Stimulated activated CD4-positive, alpha-beta T cell treated with anti-CD3 and anti-CD28 coated beads, Interleukin-4, amount 100 ng/mL, for 48 hours (primary cell): Measurements from ENCODE around the gene BFAR.
"Not testable (repeated sequence)": the region's sequence is repeated elsewhere in the genome, so short reads cannot be mapped to it uniquely, and the experiment has no call there.

Experiments used
- DNase-seq, 2 donors: peaks; one replicate each; pipeline ENCODE4 v3.0.0-alpha.2; 2020; ENCODE audit warnings: low read depth in 2 of 2

The BFAR gene

GRCh38 chr16:14635395-14636165, 2.8 kb downstream of the BFAR start:
- DNase-seq, result no peak

DNA sequence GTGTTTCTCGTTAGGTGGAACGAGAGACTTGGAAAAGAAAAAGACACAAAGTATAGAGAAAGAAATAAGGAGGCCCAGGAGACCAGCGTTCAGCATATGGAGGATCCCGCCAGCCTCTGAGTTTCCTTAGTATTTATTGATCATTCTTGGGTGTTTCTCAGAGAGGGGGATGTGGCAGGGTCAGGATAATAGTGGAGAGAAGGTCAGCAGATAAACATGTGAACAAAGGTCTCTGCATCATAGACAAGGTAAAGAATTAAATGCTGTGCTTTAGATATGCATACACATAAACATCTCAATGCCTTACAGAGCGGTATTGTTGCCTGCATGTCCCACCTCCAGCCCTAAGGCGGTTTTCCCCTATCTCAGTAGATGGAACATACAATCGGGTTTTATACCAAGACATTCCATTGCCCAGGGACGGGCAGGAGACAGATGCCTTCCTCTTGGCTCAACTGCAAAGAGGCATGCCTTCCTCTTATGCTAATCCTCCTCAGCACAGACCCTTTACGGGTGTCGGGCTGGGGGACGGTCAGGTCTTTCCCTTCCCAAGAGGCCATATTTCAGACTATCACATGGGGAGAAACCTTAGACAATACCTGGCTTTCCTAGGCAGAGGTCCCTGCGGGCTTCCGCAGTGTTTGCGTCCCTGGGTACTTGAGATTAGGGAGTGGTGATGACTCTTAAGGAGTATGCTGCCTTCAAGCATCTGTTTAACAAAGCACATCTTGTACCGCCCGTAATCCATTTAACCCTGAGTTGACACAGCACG, 3.6 kb downstream of the BFAR start:
- DNase-seq, result not testable (repeated sequence)

DNA sequence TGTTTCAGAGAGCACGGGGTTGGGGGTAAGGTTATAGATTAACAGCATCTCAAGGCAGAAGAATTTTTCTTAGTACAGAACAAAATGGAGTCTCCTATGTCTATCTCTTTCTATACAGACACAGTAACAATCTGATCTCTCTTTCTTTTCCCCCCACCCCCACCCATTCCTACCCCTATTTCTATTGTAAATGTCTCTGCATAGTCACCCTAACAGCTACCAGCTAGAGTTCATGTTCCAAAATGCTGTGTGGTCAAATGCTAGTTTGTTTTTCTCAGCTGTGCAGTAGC, 4.1 kb downstream of the BFAR start:
- not testable (repeated sequence) for DNase-seq

GRCh38 chr16:14640538-14640937, 7.8 kb downstream of the BFAR start:
- DNase-seq, result no peak

GRCh38 chr16:14641206-14641605, 8.5 kb downstream of the BFAR start:
- DNase-seq, result no peak

- peak in 1 of 2 donors; percentile 6 for DNase-seq
Observed at GRCh38 chr16:14641926-14642325, 9.2 kb downstream of the BFAR start.

GRCh38 chr16:14649816-14650215, 17.1 kb downstream of the BFAR start:
- no peak for DNase-seq

DNA sequence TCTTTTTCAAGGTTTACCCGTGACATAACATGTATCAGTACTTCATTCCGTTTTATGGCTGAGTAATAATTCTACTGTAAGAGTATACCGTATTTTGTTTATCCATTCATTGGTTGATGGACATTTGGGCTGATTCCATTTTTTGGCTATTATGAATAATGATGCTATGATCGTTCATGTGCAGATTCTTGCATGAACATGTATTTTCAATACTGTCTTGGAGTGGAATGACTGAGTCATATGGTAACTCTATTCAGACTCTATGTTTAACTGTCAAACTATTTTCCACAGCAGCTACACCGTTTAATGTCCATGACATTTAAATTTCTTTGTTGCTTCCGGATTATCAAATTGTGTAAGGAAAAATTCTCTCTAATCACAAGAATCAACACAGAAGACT, 17.9 kb downstream of the BFAR start:
- DNase-seq, result no peak

DNA sequence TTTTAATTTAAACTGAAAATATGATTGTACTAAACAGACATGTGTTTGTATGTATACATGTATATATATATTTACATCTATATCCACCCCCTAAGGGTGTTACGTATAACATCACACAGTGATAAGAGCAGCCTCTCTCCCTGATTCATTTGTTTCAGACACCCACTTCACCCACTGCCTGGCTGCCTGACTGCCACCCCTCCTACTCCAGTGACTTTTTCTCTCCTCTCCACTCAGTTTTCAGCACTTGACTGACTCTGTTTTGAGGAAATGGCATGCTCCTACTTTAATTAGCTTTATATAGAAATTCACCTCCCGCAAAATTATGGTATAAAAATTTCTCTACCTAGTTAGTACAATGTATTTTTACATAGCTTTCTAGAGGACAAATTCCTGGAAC, 20.0 kb downstream of the BFAR start:
- no peak for DNase-seq

DNA sequence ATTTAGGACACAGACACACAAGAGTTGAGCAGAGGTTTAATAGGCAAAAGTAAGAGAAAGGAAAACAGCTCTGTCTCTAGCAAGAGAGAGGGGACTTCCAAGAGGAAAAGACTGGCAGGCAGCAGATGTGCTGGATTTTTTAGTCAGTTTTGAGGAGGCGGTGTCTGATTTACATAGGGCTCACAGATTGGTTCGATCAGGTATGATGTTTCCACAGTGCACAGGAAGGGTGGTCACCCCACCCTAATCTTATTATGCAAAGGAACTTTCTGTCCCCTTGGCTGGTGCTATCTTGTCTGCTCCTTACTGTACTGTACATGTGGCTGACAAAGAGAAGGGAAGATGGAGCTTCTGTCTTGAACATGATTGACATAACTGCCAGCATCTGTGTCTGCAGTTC, 25.3 kb downstream of the BFAR start:
- DNase-seq, result no peak

DNA sequence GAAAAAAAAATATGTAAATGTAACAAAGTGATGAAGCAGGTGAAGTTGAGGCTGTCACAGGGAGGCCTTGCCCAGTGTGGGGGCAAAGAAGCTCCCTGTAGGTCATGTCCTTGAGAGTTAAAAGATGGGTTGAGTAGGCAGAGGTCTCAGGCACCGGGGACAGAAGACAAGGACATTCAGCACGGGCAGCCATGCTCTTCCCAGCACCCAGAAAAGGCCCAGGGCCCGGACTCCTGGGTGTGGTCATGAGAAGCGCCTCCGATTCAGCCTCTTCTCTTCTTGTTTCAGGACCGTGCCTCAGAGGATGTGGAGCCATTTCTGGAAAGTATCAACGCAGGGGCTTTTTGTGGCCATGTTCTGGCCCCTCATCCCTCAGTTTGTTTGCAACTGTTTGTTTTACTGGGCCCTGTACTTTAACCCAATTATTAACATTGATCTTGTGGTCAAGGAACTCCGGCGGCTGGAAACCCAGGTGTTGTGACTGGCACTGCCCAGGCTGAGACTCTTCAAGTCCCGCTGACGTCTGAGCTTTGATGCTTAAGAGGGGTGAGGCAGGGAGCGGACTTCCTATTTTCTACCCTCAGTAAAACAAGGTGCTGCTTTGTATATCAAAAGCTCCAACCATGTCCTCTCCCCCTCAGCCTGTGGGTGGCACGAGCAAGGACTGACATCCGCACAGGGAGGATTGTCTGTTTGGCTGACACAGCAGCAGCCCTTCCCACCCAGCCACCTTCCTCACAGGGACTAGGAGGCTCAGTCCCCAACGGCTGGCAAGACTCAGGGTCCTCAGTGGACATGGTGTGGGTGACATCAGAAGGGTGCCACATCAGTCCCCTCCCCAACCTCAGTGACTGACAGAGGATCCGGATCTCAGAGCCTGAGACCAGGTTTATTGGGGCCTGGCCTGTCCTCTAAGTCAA, 34.9 kb downstream of the BFAR start:
- DNase-seq, result no peak

DNA sequence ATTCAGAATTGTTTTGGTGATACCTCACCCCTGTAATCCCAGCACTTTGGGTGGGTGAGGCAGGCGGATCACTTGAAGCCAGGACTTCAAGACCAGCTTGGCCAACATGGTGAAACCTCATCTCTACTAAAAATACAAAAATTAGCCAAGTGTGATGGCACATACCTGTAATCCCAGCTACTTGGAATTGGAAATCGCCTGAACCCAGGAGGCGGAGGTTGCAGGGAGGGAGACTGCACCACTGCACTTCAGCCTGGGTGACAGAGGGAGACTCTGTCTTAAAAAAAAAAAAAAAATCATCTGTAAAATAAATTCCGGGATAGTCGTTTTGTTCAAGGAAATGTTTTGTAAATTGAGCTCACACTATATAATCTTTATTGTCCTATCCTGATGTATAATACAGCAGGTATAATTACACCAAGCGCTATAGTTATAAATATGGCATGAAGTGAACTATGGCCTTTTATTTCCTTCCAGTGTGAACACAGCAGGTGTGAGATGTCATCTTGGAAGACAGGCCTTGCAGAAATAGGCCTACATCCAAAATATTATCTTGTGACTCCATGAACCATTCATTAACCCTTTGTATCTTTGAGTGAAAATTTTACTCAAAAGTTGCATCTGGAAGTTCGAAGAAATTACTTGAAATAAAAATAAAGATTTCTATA, 35.9 kb downstream of the BFAR start:
- DNase-seq, result no peak

GRCh38 chr16:14669776-14670175, 37.0 kb downstream of the BFAR start:
- DNase-seq, result no peak

- DNase-seq, result no peak
Observed at GRCh38 chr16:14672403-14672971, 39.7 kb downstream of the BFAR start.

DNA sequence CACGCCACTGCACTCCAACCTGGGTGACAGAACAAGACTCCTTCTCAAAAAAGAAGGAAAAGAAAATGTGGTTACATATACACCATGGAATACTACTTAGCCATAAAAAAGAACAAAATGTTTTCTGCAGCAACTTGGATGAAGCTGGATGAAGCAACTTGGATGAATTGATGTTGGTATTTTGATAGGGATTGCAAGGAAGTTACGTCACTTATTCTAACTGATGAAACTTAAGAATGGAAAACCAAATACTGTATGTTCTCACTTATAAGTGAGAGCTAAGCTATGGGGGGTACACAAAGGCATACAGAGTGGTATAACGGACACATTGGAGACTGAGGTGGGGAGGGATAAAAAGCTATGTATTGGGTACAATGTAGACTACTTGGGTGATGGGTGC, 43.9 kb downstream of the BFAR start:
- no peak for DNase-seq

GRCh38 chr16:14677627-14678026, 44.9 kb downstream of the BFAR start:
- no peak for DNase-seq

DNA sequence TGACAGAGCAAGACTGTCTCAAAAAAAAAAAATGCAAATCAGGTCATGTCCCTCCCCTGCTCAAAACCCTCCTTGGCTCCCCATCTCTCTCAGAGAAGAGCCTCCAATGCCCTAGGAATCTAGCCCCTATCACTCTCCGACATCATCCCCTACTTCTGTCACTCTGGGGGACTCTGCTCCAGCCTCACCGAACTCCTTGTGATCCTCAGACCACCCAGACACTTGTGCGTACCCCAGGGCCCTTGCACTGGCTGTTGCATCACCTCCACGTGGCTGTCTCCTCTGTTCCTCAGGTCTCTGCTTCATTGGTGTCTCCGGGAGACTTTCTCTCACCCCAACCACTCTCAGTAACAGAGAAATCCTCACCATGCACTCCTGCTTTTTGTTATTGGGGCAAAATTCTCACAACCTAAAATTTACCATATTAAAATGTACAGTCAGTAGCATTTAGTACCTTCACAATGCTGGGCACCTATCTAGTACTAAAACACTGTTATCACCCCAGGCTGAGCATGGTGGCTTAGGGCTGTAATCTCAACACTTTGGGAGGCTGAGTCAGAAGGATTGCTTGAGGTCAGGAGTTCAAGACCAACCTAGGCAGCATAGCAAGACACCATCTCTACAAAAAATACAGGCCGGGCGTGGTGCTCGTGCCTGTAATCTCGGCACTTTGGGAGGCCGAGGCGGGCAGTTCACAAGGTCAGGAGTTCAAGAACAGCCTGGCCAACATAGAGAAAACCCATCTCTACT, 46.2 kb downstream of the BFAR start:
- DNase-seq, result no peak

GRCh38 chr16:14680396-14680795, 47.6 kb downstream of the BFAR start:
- DNase-seq, result not testable (repeated sequence)

- no peak for DNase-seq
Observed at GRCh38 chr16:14681115-14681514, 48.4 kb downstream of the BFAR start.

DNA sequence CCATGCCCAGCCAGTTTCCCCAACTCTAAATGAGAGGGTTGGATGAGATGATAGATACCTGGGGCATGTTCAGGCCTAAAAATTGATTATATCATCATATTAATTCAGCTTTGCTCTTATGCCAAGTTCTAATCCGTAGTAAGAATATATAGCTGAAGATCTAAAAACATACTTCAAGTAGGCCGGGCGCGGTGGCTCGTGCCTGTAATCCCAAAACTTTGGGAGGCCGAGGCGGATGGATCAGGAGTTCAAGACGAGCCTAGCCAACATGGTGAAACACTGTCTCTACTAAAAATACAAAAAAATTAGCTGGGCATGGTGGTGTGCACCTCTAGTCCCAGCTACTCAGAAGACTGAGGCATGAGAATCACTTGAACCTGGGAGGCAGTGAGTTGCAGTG, 49.4 kb downstream of the BFAR start:
- DNase-seq, result no peak
